Measurements from ENCODE around the gene DDX50. TPM values are rescaled to one million over a fixed set of nuclear protein-coding genes. Genes with fewer than 3 reads are reported as not detected.

Gene DDX50
- total and polyA plus RNA-seq, 9 donors, result 27.8 to 52.2 (median 44.6) TPM

GRCh38 chr10:68989317-68989990, 88.3 kb downstream of the DDX50 start:
- H3K4me1 ChIP-seq (ENCODE audit: insufficient read depth), result peaks cover 12% of the 10 kb centered on the region

GRCh38 chr10:68992636-68993440, 91.7 kb downstream of the DDX50 start:
- Histone ChIP-seq H3K9me3 (no peaks in the 10 kb centered on the region), H3K4me1 (ENCODE audit: insufficient read depth) (peaks cover 13% of the 10 kb centered on the region), H3K4me3 (no peak overlapping the region), H3K36me3 (no peaks in the 10 kb centered on the region), H3K27ac (peak overlapping the region in 1 of 2 donors; percentile 40), H3K27me3 (no peaks in the 10 kb centered on the region)
- peak; percentile 62 to 81 (median 68) for DNase-seq
- TF ChIP-seq POLR2A (IDR thresholded peaks at IDR 0.05) (no peak), EP300 (IDR thresholded peaks at IDR 0.05) (no peak), CTCF (IDR thresholded peaks at IDR 0.05) (no peak)
- 2 to 14% (median 2%) methylated on average over 2 of the region's 2 CpGs for WGBS, 3 donors
- intact Hi-C loops (cut with DNase I), result no loop called here

More at GRCh38 chr10:68989317-68989990, 88.3 kb downstream of the DDX50 start:
- intact Hi-C loops (cut with DNase I), result no loop called here
- Histone ChIP-seq H3K9me3 (no peaks in the 10 kb centered on the region), H3K4me3 (peak overlapping the region; percentile 69), H3K27me3 (no peaks in the 10 kb centered on the region), H3K27ac (peak overlapping the region; percentile 75 to 77), H3K36me3 (no peaks in the 10 kb centered on the region)
- TF ChIP-seq CTCF (IDR thresholded peaks at IDR 0.05) (no peak), EP300 (IDR thresholded peaks at IDR 0.05) (no peak), POLR2A (IDR thresholded peaks at IDR 0.05) (no peak)
- no peak for DNase-seq
- WGBS, 3 donors, result 12 to 13% (median 13%) methylated on average over 22 of the region's 22 CpGs

Small RNA genes within 50 kb of the gene (small RNA-seq; reads per million reads assigned to genes)
- not detected for gene RNU6-571P

Other genes with a start within 250 kb of the DDX50 start
- 10 to 100 TPM; 42.1 to 65.4 (median 52.2) TPM for gene CCAR1, start 180.1 kb upstream of the DDX50 start, total RNA-seq
- 10 to 100 TPM; 22.0 to 41.9 TPM for gene CCAR1, start 180.1 kb upstream of the DDX50 start, polyA plus RNA-seq
- 10 to 100 TPM in 1 of 7 donors, 1 to 10 TPM in 4, under 1 TPM in 2; 0.71 to 11.5 (median 1.3) TPM for gene STOX1, start 73.8 kb upstream of the DDX50 start, total RNA-seq
- gene STOX1, start 73.8 kb upstream of the DDX50 start, polyA plus RNA-seq, result 1 to 10 TPM in 1 of 2 donors, under 1 TPM in 1; 0.99 to 1.9 TPM
- 10 to 100 TPM; 26.5 to 77.0 (median 41.4) TPM for gene DDX21, start 54.9 kb downstream of the DDX50 start, total RNA-seq
- gene DDX21, start 54.9 kb downstream of the DDX50 start, polyA plus RNA-seq, result 10 to 100 TPM; 16.0 to 30.0 TPM
- 10 to 100 TPM; 21.2 to 29.2 (median 26.7) TPM for gene KIFBP, start 87.5 kb downstream of the DDX50 start, total RNA-seq
- gene KIFBP, start 87.5 kb downstream of the DDX50 start, polyA plus RNA-seq, result 10 to 100 TPM; 15.7 to 59.2 TPM
- gene SRGN, start 186.8 kb downstream of the DDX50 start, total RNA-seq, result 10 to 100 TPM; 22.0 to 95.2 (median 36.0) TPM
- 100 to 1,000 TPM in 1 of 2 donors, 10 to 100 TPM in 1; 67.3 to 107 TPM for gene SRGN, start 186.8 kb downstream of the DDX50 start, polyA plus RNA-seq
- 10 to 100 TPM; 21.3 to 52.4 (median 44.1) TPM for gene VPS26A, start 222.9 kb downstream of the DDX50 start, total RNA-seq
- 10 to 100 TPM; 27.8 to 65.4 TPM for gene VPS26A, start 222.9 kb downstream of the DDX50 start, polyA plus RNA-seq

All from ovary (tissue), 9 donors.